Body of pancreas (tissue), 4 donors: ENCODE data around the gene HECW1. TPM values are rescaled to one million over a fixed set of nuclear protein-coding genes. Genes with fewer than 3 reads are reported as not detected.

ENCODE experiments used
- ATAC-seq: fragments of 150-250 bp; one replicate; pipeline ENCODE4 v1.9.1; 2016
- DNase-seq, 4 donors: peaks; one replicate each; pipeline ENCODE4 v3.0.0-alpha.2; 2019
- H3K27ac ChIP-seq, 4 donors: fragments of 200-600 bp; sonication (generic); 1 replicate in 3 of 4; 2 replicates in 1 of 4; pipeline versions ENCODE4 v1.5.1 to v1.6.1; 2016 to 2019; ENCODE audit warnings: mild to moderate bottlenecking in 1 of 4, mixed read lengths in 1 of 4, moderate library complexity in 1 of 4
- H3K27me3 ChIP-seq, 2 donors: fragments of 200-600 bp; sonication (generic); one replicate each; pipeline ENCODE4 v1.6.0; 2016; ENCODE audit warnings: mild to moderate bottlenecking in 1 of 2
- H3K36me3 ChIP-seq, 2 donors: fragments of 200-600 bp; sonication (generic); replicated peaks in 1 of 2; 2 replicates each; pipeline ENCODE4 v1.5.1; 2016; ENCODE audit warnings: low read depth in 2 of 2; ENCODE audit not compliant: insufficient read depth in 1 of 2
- H3K4me1 ChIP-seq: fragments of 200-600 bp; sonication (generic); one replicate; pipeline ENCODE4 v1.6.0; 2016
- H3K4me3 ChIP-seq, 2 donors: fragments of 200-600 bp; sonication (generic); 1 replicate in 1 of 2; 2 replicates in 1 of 2; pipeline ENCODE4 v1.5.1; 2016 to 2019
- H3K9me3 ChIP-seq, 3 donors: fragments of 200-600 bp; sonication (generic); 1 replicate in 2 of 3; 2 replicates in 1 of 3; pipeline ENCODE4 v1.5.1; 2016
- POLR2A ChIP-seq, 3 donors: fragments of 450-650 bp; IDR thresholded peaks; one replicate each; pipeline ENCODE4 v1.6.1; 2016; ENCODE audit warnings: antibody characterized with exemption in 3 of 3, mild to moderate bottlenecking in 2 of 3
- WGBS, 2 donors: methylation state at CpG; one replicate each; pipeline ENCODE4 v1.1.5; 2017; 5-methylcytosine and 5-hydroxymethylcytosine counted together
- intact Hi-C: fragments of 100-400 bp; cut with DNase I; formaldehyde crosslinking; loops from one replicate; pipeline ENCODE4 v1.15.1; 2023
- total RNA-seq, 2 donors: library from RNA; depleted of rRNA; stranded (reverse); fragments of >200 nt; gene quantifications; one replicate each; pipeline ENCODE4 v1.1.0, GENCODE V29; 2016
- TF ChIP-seq, protein P1 (sequence below), 7 experiments: fragments of 450-650 bp in 4 of 7; fragments of 200-600 bp in 3 of 7; sonication (generic) in 3 of 7; IDR thresholded peaks; one replicate each; pipeline ENCODE4 v1.5.1; 2016 to 2019; ENCODE audit warnings: antibody characterized with exemption in 7 of 7

HECW1 gene
- total RNA-seq, 2 donors from 2014 or later = under 0.01 TPM; not detected in 1

DNA sequence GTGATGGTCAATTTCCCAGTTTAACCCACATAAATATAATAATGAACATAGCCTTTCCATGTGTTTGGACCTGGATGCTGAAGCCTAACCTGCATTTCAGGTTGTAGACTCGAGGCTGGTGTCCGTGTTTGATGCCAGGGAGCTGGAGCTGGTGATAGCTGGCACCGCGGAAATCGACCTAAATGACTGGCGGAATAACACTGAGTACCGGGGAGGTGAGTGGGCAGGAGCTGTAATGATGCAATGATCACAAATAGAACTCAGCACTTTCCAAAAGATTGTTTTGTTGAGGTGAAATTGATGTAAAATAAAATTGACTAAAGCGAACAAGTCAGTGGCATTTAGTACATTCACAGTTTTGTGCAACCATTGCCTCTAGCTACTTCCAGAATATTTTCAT is 439.7 kb downstream of the HECW1 start:
- no peaks in the 10 kb centered on the region for H3K27me3 ChIP-seq
- H3K4me1 ChIP-seq = no peaks in the 10 kb centered on the region
- DNase-seq = no peak
- TF ChIP-seq, protein P1, sequence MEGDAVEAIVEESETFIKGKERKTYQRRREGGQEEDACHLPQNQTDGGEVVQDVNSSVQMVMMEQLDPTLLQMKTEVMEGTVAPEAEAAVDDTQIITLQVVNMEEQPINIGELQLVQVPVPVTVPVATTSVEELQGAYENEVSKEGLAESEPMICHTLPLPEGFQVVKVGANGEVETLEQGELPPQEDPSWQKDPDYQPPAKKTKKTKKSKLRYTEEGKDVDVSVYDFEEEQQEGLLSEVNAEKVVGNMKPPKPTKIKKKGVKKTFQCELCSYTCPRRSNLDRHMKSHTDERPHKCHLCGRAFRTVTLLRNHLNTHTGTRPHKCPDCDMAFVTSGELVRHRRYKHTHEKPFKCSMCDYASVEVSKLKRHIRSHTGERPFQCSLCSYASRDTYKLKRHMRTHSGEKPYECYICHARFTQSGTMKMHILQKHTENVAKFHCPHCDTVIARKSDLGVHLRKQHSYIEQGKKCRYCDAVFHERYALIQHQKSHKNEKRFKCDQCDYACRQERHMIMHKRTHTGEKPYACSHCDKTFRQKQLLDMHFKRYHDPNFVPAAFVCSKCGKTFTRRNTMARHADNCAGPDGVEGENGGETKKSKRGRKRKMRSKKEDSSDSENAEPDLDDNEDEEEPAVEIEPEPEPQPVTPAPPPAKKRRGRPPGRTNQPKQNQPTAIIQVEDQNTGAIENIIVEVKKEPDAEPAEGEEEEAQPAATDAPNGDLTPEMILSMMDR (IDR thresholded peaks at IDR 0.05) = no peak
- TF ChIP-seq POLR2A (IDR thresholded peaks at IDR 0.05) = no peak
- intact Hi-C loops = no loop called here
- no peak overlapping the region for H3K27ac ChIP-seq
- no peak for ATAC-seq
- WGBS, 2 donors = 72 to 73% methylated on average over 8 of the region's 8 CpGs
- no peaks in the 10 kb centered on the region for H3K9me3 ChIP-seq
- H3K36me3 ChIP-seq = no peaks in the 10 kb centered on the region
- H3K4me3 ChIP-seq = no peak overlapping the region

DNA sequence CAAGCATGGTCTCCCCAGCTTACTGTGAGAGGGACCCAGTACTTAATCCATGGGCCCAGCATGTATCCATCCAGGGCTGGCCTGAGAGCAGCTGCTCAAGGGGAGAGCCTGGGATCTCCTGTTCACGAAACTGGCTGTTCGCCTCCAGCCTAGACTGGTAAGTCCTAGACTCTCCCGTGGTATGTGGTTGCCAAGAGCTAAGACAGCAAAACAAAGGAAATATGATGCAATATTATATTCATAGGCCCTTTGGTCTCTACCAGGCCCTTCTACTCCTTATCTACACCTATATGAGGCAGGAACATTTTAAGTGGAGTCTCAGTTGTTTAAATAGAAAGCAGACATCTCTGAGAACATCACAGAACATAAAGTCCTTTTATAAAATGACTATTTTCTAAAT is 441.6 kb downstream of the HECW1 start:
- no peak for TF ChIP-seq POLR2A (IDR thresholded peaks at IDR 0.05)
- TF ChIP-seq, protein P1 (IDR thresholded peaks at IDR 0.05) = no peak
- Histone ChIP-seq H3K9me3 (no peaks in the 10 kb centered on the region), H3K36me3 (no peaks in the 10 kb centered on the region), H3K27me3 (no peaks in the 10 kb centered on the region), H3K4me3 (no peak overlapping the region), H3K4me1 (no peaks in the 10 kb centered on the region), H3K27ac (no peak overlapping the region)
- intact Hi-C loops = no loop called here
- ATAC-seq = no peak
- WGBS, 2 donors = 58 to 70% methylated on average over 3 of the region's 3 CpGs
- no peak for DNase-seq

- Histone ChIP-seq H3K4me3 (no peak overlapping the region), H3K27ac (no peak overlapping the region), H3K27me3 (no peaks in the 10 kb centered on the region), H3K9me3 (no peaks in the 10 kb centered on the region), H3K4me1 (no peaks in the 10 kb centered on the region), H3K36me3 (no peaks in the 10 kb centered on the region)
- intact Hi-C loops = no loop called here
- no peak for ATAC-seq
- 78 to 80% methylated on average over 15 of the region's 15 CpGs for WGBS, 2 donors
- DNase-seq = no peak
- TF ChIP-seq, protein P1 (IDR thresholded peaks at IDR 0.05) = no peak
- no peak for TF ChIP-seq POLR2A (IDR thresholded peaks at IDR 0.05)
Measured at GRCh38 chr7:43554423-43554822, 442.0 kb downstream of the HECW1 start.

DNA sequence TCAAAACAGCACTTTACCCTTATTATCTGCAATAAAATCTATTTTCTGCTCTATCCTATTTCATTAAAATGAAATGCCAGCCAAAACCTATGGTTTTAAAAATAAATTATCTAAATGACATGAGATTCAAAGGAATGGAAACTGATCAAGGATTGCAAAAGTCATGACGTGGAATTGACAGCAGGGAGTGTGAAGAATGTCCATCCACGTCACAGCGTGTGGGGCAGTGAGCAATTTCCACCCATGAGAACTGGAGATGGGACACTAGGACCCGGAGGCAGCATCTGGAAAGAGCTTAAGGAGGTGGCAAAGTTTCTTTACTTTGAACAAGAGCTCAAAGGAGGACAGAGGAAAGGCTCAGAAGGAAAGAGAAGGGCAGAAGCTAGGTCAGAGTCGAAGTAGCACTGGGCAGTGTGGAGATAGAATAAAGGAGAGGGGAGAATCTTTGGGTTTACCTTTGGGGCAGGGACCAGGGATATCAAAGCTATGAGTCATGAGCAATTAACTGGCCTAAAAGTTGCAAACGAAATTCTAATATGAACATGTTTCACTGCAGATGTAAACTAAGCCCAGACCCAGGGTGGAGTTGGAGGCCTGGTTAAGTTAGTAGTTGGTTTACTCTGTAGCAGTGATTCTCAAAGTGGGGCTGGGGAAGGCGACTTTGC is 445.5 kb downstream of the HECW1 start:
- ATAC-seq (no peak), DNase-seq (no peak)
- H3K27ac ChIP-seq = no peak overlapping the region
- no peaks in the 10 kb centered on the region for H3K9me3 ChIP-seq
- H3K4me3 ChIP-seq = no peak overlapping the region
- no peaks in the 10 kb centered on the region for H3K27me3 ChIP-seq
- H3K36me3 ChIP-seq = no peaks in the 10 kb centered on the region
- no peaks in the 10 kb centered on the region for H3K4me1 ChIP-seq
- TF ChIP-seq, protein P1 (IDR thresholded peaks at IDR 0.05) = no peak
- no peak for TF ChIP-seq POLR2A (IDR thresholded peaks at IDR 0.05)
- intact Hi-C loops = no loop called here
- 56 to 74% methylated on average over 7 of the region's 7 CpGs for WGBS, 2 donors
